Breast epithelium (tissue), 4 donors: ENCODE data around the gene WHRN. TPM values are rescaled to one million over a fixed set of nuclear protein-coding genes. Genes with fewer than 3 reads are reported as not detected.

Source experiments
- DNase-seq, 2 donors: peaks; one replicate each; pipeline ENCODE4 v3.0.0-alpha.2; 2019; ENCODE audit warnings: low spot score in 2 of 2
- H3K27ac ChIP-seq, 2 donors: fragments of 200-600 bp; sonication (generic) in 1 of 2; one replicate each; pipeline ENCODE4 v1.5.1; 2016 to 2019; ENCODE audit warnings: mild to moderate bottlenecking in 1 of 2
- H3K27me3 ChIP-seq, 2 donors: fragments of 200-600 bp; sonication (generic) in 1 of 2; one replicate each; pipeline versions ENCODE4 v1.5.1 to v1.6.0; 2017 to 2019; ENCODE audit warnings: control low read depth in 1 of 2, mild to moderate bottlenecking in 1 of 2
- H3K36me3 ChIP-seq: fragments of 200-600 bp; one replicate; pipeline ENCODE4 v1.5.1; 2019
- H3K4me1 ChIP-seq, 2 donors: fragments of 200-600 bp; sonication (generic); one replicate each; pipeline ENCODE4 v1.5.1; 2016 to 2019; ENCODE audit warnings: control low read depth in 1 of 2
- H3K4me3 ChIP-seq, 3 donors: fragments of 200-600 bp; sonication (generic); 1 replicate in 2 of 3; 2 replicates in 1 of 3; pipeline ENCODE4 v1.5.1; 2016 to 2019; ENCODE audit warnings: mild to moderate bottlenecking in 3 of 3, moderate library complexity in 2 of 3
- H3K9me3 ChIP-seq, 2 donors: fragments of 200-600 bp; sonication (generic) in 1 of 2; one replicate each; pipeline ENCODE4 v1.5.1; 2016 to 2019; ENCODE audit warnings: control low read depth in 1 of 2
- CTCF ChIP-seq, 3 donors: fragments of 450-650 bp; IDR thresholded peaks; one replicate each; pipeline ENCODE4 v1.5.1; 2016 to 2017; ENCODE audit warnings: antibody characterized with exemption in 3 of 3, mild to moderate bottlenecking in 3 of 3, moderate library complexity in 3 of 3
- POLR2A ChIP-seq: fragments of 450-650 bp; IDR thresholded peaks from one replicate; pipeline ENCODE4 v1.6.1; 2016; ENCODE audit warnings: antibody characterized with exemption, mild to moderate bottlenecking, moderate library complexity
- POLR2AphosphoS5 ChIP-seq, 3 donors: sonication (generic); formaldehyde crosslinking; IDR thresholded peaks; one replicate each; pipeline ENCODE4 v1.6.1; 2017; ENCODE audit warnings: antibody characterized with exemption in 3 of 3
- intact Hi-C: fragments of 100-400 bp; cut with DNase I; formaldehyde crosslinking; loops from one replicate; pipeline ENCODE4 v1.15.1; 2023; ENCODE audit warnings: low total_unique reads
- total RNA-seq, 3 donors: library from RNA; depleted of rRNA; stranded (reverse); fragments of >200 nt; gene quantifications; one replicate each; pipeline ENCODE4 v1.1.0, GENCODE V29; 2016

The WHRN gene
- total RNA-seq, 3 donors from 2014 or later, result 2.4 to 16.4 (median 15.1) TPM

GRCh38 chr9:114376586-114377445, 128.5 kb downstream of the WHRN start:
- no peaks in the 10 kb centered on the region for H3K27me3 ChIP-seq
- TF ChIP-seq POLR2A (no peak), CTCF (IDR thresholded peaks at IDR 0.05) (no peak), POLR2AphosphoS5 (IDR thresholded peaks at IDR 0.05) (no peak)
- no peak overlapping the region for H3K4me3 ChIP-seq
- no peaks in the 10 kb centered on the region for H3K9me3 ChIP-seq
- no peaks in the 10 kb centered on the region for H3K36me3 ChIP-seq
- H3K4me1 ChIP-seq, result peaks cover 0 to 10% of the 10 kb centered on the region in 2 donors
- no peak overlapping the region for H3K27ac ChIP-seq
- DNase-seq, result no peak
- intact Hi-C loops, result no loop called here

DNA sequence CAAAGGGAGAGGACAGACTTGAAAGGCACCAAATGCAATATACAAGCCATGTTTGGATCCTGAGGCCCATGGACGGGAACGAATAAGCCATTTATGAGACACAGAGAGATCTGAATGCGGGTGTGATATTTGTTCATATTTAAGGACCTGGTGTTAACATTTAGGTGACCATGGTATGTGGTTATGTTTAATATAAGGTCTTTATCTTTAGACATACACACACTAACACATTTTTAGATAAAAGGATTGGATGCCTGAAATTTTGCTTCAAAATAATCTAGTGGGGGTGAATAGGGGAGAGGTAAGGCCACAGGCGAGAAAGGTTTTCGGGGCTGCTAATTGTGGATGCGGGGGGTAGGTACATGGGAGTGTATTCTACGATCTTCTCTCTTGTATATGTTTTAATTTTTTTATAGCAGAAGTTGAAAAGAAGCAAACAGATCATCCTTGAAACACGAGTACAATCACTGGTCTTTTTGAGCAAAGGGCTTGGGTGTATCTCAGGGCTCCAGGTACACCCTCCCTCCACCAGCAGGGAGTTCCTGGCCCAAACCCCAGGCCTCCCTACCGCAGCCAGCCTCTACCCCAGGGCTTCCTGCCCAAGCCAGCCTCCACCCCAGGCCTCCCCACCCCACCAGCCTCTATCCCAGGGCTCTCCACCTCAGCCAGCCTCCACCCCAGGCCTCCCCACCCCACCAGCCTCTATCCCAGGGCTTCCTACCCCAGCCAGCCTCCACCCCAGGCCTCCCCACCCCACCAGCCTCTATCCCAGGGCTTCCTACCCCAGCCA, 129.7 kb downstream of the WHRN start:
- Histone ChIP-seq H3K9me3 (no peaks in the 10 kb centered on the region), H3K4me1 (peaks cover 0 to 12% of the 10 kb centered on the region in 2 donors), H3K4me3 (no peak overlapping the region), H3K27me3 (no peaks in the 10 kb centered on the region), H3K27ac (no peak overlapping the region), H3K36me3 (no peaks in the 10 kb centered on the region)
- DNase-seq, result no peak
- no peak for TF ChIP-seq POLR2A
- TF ChIP-seq CTCF (IDR thresholded peaks at IDR 0.05), result no peak
- intact Hi-C loops, result no loop called here

- Histone ChIP-seq H3K9me3 (no peaks in the 10 kb centered on the region), H3K4me1 (peaks cover 0 to 12% of the 10 kb centered on the region in 2 donors), H3K4me3 (no peak overlapping the region), H3K27me3 (no peaks in the 10 kb centered on the region), H3K36me3 (no peaks in the 10 kb centered on the region), H3K27ac (no peak overlapping the region)
- no peak for DNase-seq
- intact Hi-C loops, result no loop called here
- TF ChIP-seq POLR2AphosphoS5 (IDR thresholded peaks at IDR 0.05) (no peak), CTCF (IDR thresholded peaks at IDR 0.05) (no peak), POLR2A (no peak)
Observed at GRCh38 chr9:114374936-114375335, 130.3 kb downstream of the WHRN start.

- intact Hi-C loops, result no loop called here
- no peak for DNase-seq
- no peaks in the 10 kb centered on the region for H3K9me3 ChIP-seq
- no peak overlapping the region for H3K4me3 ChIP-seq
- H3K36me3 ChIP-seq, result no peaks in the 10 kb centered on the region
- no peak for TF ChIP-seq CTCF (IDR thresholded peaks at IDR 0.05)
- TF ChIP-seq POLR2A, result no peak
- TF ChIP-seq POLR2AphosphoS5 (IDR thresholded peaks at IDR 0.05), result no peak
- no peaks in the 10 kb centered on the region for H3K27me3 ChIP-seq
- H3K4me1 ChIP-seq, result peaks cover 0 to 12% of the 10 kb centered on the region in 2 donors
- H3K27ac ChIP-seq, result no peak overlapping the region
Observed at GRCh38 chr9:114373960-114374730, 131.1 kb downstream of the WHRN start.
